Measurements from ENCODE around the gene PGLYRP3. TPM values are rescaled to one million over a fixed set of nuclear protein-coding genes. Genes with fewer than 3 reads are reported as not detected.

PGLYRP3 gene
- total RNA-seq, 2 experiments from 2014 or later: not detected

GRCh38 chr1:153345187-153346076 is 32.7 kb upstream of the PGLYRP3 start:
- no peak overlapping the region for H3K4me3 Mint-ChIP-seq
- peaks cover 30% of the 10 kb centered on the region for H3K27me3 Mint-ChIP-seq
- H3K9me3 Mint-ChIP-seq: no peaks in the 10 kb centered on the region
- ChIA-PET CTCF (interaction anchor here (1.1 kb wide), 1 partner anchor 10 kb away, joined by 3 read pairs; no protein-coding TSS in a partner anchor), POLR2A (no interaction called here)
- no peak overlapping the region for H3K27ac Mint-ChIP-seq
- H3K4me1 Mint-ChIP-seq: peaks cover 22% of the 10 kb centered on the region
- no peak for DNase-seq
- no peaks in the 10 kb centered on the region for H3K36me3 Mint-ChIP-seq (ENCODE audit: low read depth)

- CTCF ChIA-PET: interaction anchor here (4.0 kb wide), 1 partner anchor 8 kb away, joined by 18 read pairs; no protein-coding TSS in a partner anchor
- Mint-ChIP-seq H3K27ac (no peak overlapping the region), H3K4me3 (no peak overlapping the region), H3K4me1 (peaks cover 28% of the 10 kb centered on the region), H3K9me3 (no peaks in the 10 kb centered on the region), H3K27me3 (peaks cover 28% of the 10 kb centered on the region), H3K36me3 (ENCODE audit: low read depth) (no peaks in the 10 kb centered on the region)
- POLR2A ChIA-PET: no interaction called here
- no peak for DNase-seq
These were observed 31.9 kb upstream of the PGLYRP3 start for GRCh38 chr1:153344718-153345025.

- H3K4me1 Mint-ChIP-seq: peaks cover 29% of the 10 kb centered on the region
- no peaks in the 10 kb centered on the region for H3K9me3 Mint-ChIP-seq
- POLR2A ChIA-PET: no interaction called here
- no peak overlapping the region for H3K4me3 Mint-ChIP-seq
- DNase-seq: no peak
- no peaks in the 10 kb centered on the region for H3K36me3 Mint-ChIP-seq (ENCODE audit: low read depth)
- no peak overlapping the region for H3K27ac Mint-ChIP-seq
- H3K27me3 Mint-ChIP-seq: peaks cover 26% of the 10 kb centered on the region
- CTCF ChIA-PET: interaction anchor here (4.0 kb wide), 1 partner anchor 9 kb away, joined by 18 read pairs; no protein-coding TSS in a partner anchor
These were observed 31.3 kb upstream of the PGLYRP3 start for GRCh38 chr1:153343811-153344717.

- H3K27ac Mint-ChIP-seq: no peak overlapping the region
- ChIA-PET CTCF (interaction anchor here (4.0 kb wide), 1 partner anchor 10 kb away, joined by 18 read pairs; no protein-coding TSS in a partner anchor), POLR2A (no interaction called here)
- no peaks in the 10 kb centered on the region for H3K9me3 Mint-ChIP-seq
- H3K4me3 Mint-ChIP-seq: no peak overlapping the region
- no peak for DNase-seq
- H3K36me3 Mint-ChIP-seq (ENCODE audit: low read depth): no peaks in the 10 kb centered on the region
- H3K27me3 Mint-ChIP-seq: peaks cover 30% of the 10 kb centered on the region
- H3K4me1 Mint-ChIP-seq: peaks cover 29% of the 10 kb centered on the region
These were observed 30.4 kb upstream of the PGLYRP3 start for GRCh38 chr1:153343040-153343681.

- H3K4me3 Mint-ChIP-seq: no peak overlapping the region
- no peaks in the 10 kb centered on the region for H3K36me3 Mint-ChIP-seq (ENCODE audit: low read depth)
- ChIA-PET POLR2A (no interaction called here), CTCF (interaction anchor here (4.0 kb wide), 1 partner anchor 11 kb away, joined by 18 read pairs; no protein-coding TSS in a partner anchor)
- peaks cover 29% of the 10 kb centered on the region for H3K4me1 Mint-ChIP-seq
- H3K27me3 Mint-ChIP-seq: peaks cover 29% of the 10 kb centered on the region
- H3K27ac Mint-ChIP-seq: no peak overlapping the region
- no peaks in the 10 kb centered on the region for H3K9me3 Mint-ChIP-seq
- no peak for DNase-seq
These were observed 29.4 kb upstream of the PGLYRP3 start for GRCh38 chr1:153342178-153342577.

- no peak overlapping the region for H3K27ac Mint-ChIP-seq
- no peaks in the 10 kb centered on the region for H3K36me3 Mint-ChIP-seq (ENCODE audit: low read depth)
- H3K9me3 Mint-ChIP-seq: no peaks in the 10 kb centered on the region
- no peak for DNase-seq
- ChIA-PET CTCF (interaction anchor here (4.0 kb wide), 1 partner anchor 11 kb away, joined by 18 read pairs; no protein-coding TSS in a partner anchor), POLR2A (no interaction called here)
- no peak overlapping the region for H3K4me3 Mint-ChIP-seq
- H3K4me1 Mint-ChIP-seq: peaks cover 26% of the 10 kb centered on the region
- peaks cover 27% of the 10 kb centered on the region for H3K27me3 Mint-ChIP-seq
These were observed 28.7 kb upstream of the PGLYRP3 start for GRCh38 chr1:153341431-153341934.

GRCh38 chr1:153340356-153340755 is 27.6 kb upstream of the PGLYRP3 start:
- Mint-ChIP-seq H3K4me3 (no peak overlapping the region), H3K9me3 (no peaks in the 10 kb centered on the region), H3K4me1 (peaks cover 17% of the 10 kb centered on the region), H3K27ac (no peak overlapping the region), H3K36me3 (ENCODE audit: low read depth) (no peaks in the 10 kb centered on the region), H3K27me3 (peaks cover 18% of the 10 kb centered on the region)
- CTCF ChIA-PET: no interaction called here
- no peak for DNase-seq
- POLR2A ChIA-PET: no interaction called here

- DNase-seq: no peak
- H3K27me3 Mint-ChIP-seq: peaks cover 20% of the 10 kb centered on the region
- POLR2A ChIA-PET: no interaction called here
- H3K9me3 Mint-ChIP-seq: no peaks in the 10 kb centered on the region
- peaks cover 16% of the 10 kb centered on the region for H3K4me1 Mint-ChIP-seq
- no peaks in the 10 kb centered on the region for H3K36me3 Mint-ChIP-seq (ENCODE audit: low read depth)
- H3K4me3 Mint-ChIP-seq: no peak overlapping the region
- no peak overlapping the region for H3K27ac Mint-ChIP-seq
- CTCF ChIA-PET: no interaction called here
These were observed 27.1 kb upstream of the PGLYRP3 start for GRCh38 chr1:153339802-153340201.

- Mint-ChIP-seq H3K4me1 (peaks cover 8% of the 10 kb centered on the region), H3K36me3 (ENCODE audit: low read depth) (no peaks in the 10 kb centered on the region), H3K9me3 (no peaks in the 10 kb centered on the region), H3K27ac (no peak overlapping the region), H3K4me3 (no peak overlapping the region), H3K27me3 (peaks cover 21% of the 10 kb centered on the region)
- ChIA-PET POLR2A (no interaction called here), CTCF (no interaction called here)
- DNase-seq: no peak
These were observed 25.5 kb upstream of the PGLYRP3 start for GRCh38 chr1:153337980-153338853.

- Mint-ChIP-seq H3K27ac (no peak overlapping the region), H3K27me3 (peaks cover 21% of the 10 kb centered on the region), H3K9me3 (no peaks in the 10 kb centered on the region), H3K4me3 (no peak overlapping the region), H3K4me1 (peaks cover 8% of the 10 kb centered on the region), H3K36me3 (ENCODE audit: low read depth) (no peaks in the 10 kb centered on the region)
- ChIA-PET POLR2A (no interaction called here), CTCF (interaction anchor here (0.6 to 1.3 kb wide), 3 partner anchors 27 to 158 kb away, joined by 4 to 5 read pairs (median 4); no protein-coding TSS in a partner anchor)
- no peak for DNase-seq
These were observed 23.9 kb upstream of the PGLYRP3 start for GRCh38 chr1:153336650-153337049.

GRCh38 chr1:153333902-153334301 is 21.1 kb upstream of the PGLYRP3 start:
- H3K4me1 Mint-ChIP-seq: no peaks in the 10 kb centered on the region
- no peak overlapping the region for H3K4me3 Mint-ChIP-seq
- ChIA-PET CTCF (no interaction called here), POLR2A (no interaction called here)
- H3K36me3 Mint-ChIP-seq (ENCODE audit: low read depth): no peaks in the 10 kb centered on the region
- no peaks in the 10 kb centered on the region for H3K9me3 Mint-ChIP-seq
- peaks cover 29% of the 10 kb centered on the region for H3K27me3 Mint-ChIP-seq
- no peak overlapping the region for H3K27ac Mint-ChIP-seq
- DNase-seq: no peak

- Mint-ChIP-seq H3K27me3 (peaks cover 13% of the 10 kb centered on the region), H3K36me3 (ENCODE audit: low read depth) (no peaks in the 10 kb centered on the region), H3K27ac (no peak overlapping the region), H3K4me3 (no peak overlapping the region), H3K9me3 (peaks cover 4% of the 10 kb centered on the region), H3K4me1 (no peaks in the 10 kb centered on the region)
- no peak for DNase-seq
- POLR2A ChIA-PET: no interaction called here
- CTCF ChIA-PET: no interaction called here
These were observed 12.2 kb upstream of the PGLYRP3 start for GRCh38 chr1:153324912-153325311.

Measured in activated CD4-positive, alpha-beta memory T cell treated with anti-CD3 and anti-CD28 coated beads, Interleukin-2, amount 10 ng/mL, durations not matched to agents 7 days and 5 days (primary cell).